ENCODE data around the gene PTTG1.

DNA sequence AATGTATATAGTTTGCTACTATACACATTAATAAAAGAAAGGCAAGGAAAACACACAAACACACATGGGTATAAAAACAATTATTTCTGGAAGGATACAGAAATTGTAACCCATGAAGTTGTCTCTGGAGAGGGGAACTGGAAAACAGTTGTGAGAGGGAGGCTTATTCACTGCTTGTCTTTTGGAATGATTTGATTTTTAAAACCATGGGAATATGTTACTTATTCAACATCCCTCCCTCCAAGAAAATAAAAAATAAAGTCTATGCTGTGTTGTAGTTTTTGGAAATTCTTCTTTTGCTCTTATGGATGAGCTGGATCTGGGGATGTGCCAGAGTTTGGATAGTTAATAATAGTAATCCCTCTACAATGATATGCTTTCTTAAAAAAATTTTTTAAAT, 45.2 kb upstream of the PTTG1 start:
- TF ChIP-seq, protein P1, sequence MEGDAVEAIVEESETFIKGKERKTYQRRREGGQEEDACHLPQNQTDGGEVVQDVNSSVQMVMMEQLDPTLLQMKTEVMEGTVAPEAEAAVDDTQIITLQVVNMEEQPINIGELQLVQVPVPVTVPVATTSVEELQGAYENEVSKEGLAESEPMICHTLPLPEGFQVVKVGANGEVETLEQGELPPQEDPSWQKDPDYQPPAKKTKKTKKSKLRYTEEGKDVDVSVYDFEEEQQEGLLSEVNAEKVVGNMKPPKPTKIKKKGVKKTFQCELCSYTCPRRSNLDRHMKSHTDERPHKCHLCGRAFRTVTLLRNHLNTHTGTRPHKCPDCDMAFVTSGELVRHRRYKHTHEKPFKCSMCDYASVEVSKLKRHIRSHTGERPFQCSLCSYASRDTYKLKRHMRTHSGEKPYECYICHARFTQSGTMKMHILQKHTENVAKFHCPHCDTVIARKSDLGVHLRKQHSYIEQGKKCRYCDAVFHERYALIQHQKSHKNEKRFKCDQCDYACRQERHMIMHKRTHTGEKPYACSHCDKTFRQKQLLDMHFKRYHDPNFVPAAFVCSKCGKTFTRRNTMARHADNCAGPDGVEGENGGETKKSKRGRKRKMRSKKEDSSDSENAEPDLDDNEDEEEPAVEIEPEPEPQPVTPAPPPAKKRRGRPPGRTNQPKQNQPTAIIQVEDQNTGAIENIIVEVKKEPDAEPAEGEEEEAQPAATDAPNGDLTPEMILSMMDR (conservative IDR thresholded peaks at IDR 0.05; ENCODE audit: low read length) = no peak
- TF ChIP-seq EZH2phosphoT487 (IDR thresholded peaks at IDR 0.05; ENCODE audit: borderline replicate concordance) = no peak
